Measurements from ENCODE around the gene CNTN4. TPM values are rescaled to one million over a fixed set of nuclear protein-coding genes. Genes with fewer than 3 reads are reported as not detected.

CNTN4 gene
- total and polyA plus RNA-seq, 2 of the 8 experiments (the other 6 are each of a cell fraction or from before 2014, with no cell fraction given), result 0.41 to 2.2 TPM

DNA sequence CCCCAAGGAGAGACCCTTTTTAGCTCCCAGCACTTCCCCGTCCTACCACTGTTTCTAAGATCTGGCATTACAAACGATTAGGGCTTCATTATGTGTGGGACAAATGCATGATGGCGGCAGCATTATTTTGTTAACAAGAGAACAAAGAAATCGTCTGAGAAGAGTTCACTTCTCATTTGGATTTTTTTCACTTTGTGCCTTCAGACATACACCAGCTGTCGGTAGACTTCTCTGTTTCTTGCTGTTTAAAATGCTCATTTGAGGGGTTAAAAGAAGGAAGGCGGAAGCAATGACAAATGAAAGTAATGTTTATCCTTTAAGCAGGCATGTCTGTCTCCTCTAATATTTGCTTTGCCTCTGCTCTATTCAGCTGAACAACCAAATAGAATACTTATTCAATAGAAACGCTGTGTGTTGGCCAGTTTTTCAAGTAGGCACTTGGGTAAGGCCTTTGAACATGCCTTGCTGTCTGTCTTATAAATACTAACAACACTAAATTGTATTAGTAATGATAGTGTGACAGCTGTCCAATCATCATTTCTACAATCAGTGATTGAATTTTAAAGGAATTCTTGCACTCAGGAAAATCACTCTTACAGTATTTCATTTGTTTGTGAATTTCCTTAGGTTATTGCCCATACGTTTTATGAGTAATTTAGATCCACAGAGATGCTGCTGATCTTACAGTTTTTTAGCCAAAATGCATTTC is 629.1 kb downstream of the CNTN4 start (continued):
- TF ChIP-seq SUZ12 (IDR thresholded peaks at IDR 0.05; ENCODE audit: low read length) (no peak), CEBPB (IDR thresholded peaks at IDR 0.05; ENCODE audit: low read depth, low read length) (no peak)
